K562 (cell line): ENCODE measurements around the gene OR5D13. TPM values are rescaled to one million over a fixed set of nuclear protein-coding genes. Genes with fewer than 3 reads are reported as not detected.

Experiments used
- ATAC-seq: fragments of 200-7000 bp; cut with Tn5 transposase; 3 replicates; pipeline ENCODE4 v1.9.1; 2020; ENCODE audit warnings: moderate library complexity
- BruUV-seq: library from RNA; stranded (reverse); fragments of 400-500 nt; replicated peaks from 2 replicates; lab custom pipeline; 2021; lab: Mats Ljungman, UMichigan
- CTCF ChIA-PET: fragments of 300-600 bp; formaldehyde crosslinking; extraction: SDS; loops from one replicate; lab custom pipeline; 2021; ENCODE audit warnings: low intra/inter-chr PET ratio; lab: Yijun Ruan, JAX
- POLR2A ChIA-PET: fragments of 300-600, 350-650 bp; sonication (Branson Sonifier 250); formaldehyde crosslinking; extraction: SDS; loops from one replicate; lab custom pipeline; 2021; ENCODE audit warnings: antibody characterized with exemption, inconsistent platforms; lab: Yijun Ruan, JAX
- DNase-seq, 4 experiments: peaks; one replicate each; pipeline versions ENCODE4 v3.0.0 to v3.0.0-alpha.2; 2011 to 2018; ENCODE audit warnings: low spot score in 3 of 4, mixed read lengths in 3 of 4; ENCODE audit errors: extremely low read depth in 1 of 4
- FAIRE-seq: peaks from 2 replicates; lab custom pipeline; 2011; peaks lifted over from hg19 to GRCh38; lab: Jason Lieb, UNC
- H2AFZ ChIP-seq: 2 replicates; pipeline ENCODE4 v1.6.0; 2011; ENCODE audit warnings: low read depth, low read length, control low read depth, inconsistent platforms
- H3K27ac ChIP-seq: fragments of 200-600 bp; 3 replicates; pipeline ENCODE4 v1.8.0; 2011; ENCODE audit warnings: low read depth, mild to moderate bottlenecking, control low read depth, inconsistent platforms, low read length, moderate library complexity, mixed read lengths; ENCODE audit errors: extremely low read depth
- H3K27me3 ChIP-seq, 2 experiments: fragments of 300-600 bp in 1 of 2; 2 replicates in 1 of 2; 3 replicates in 1 of 2; pipeline versions ENCODE4 v1.6.0 to v1.8.0; 2011; ENCODE audit warnings: inconsistent platforms in 2 of 2, low read length in 2 of 2, mild to moderate bottlenecking in 1 of 2, mixed read lengths in 1 of 2, moderate library complexity in 1 of 2; ENCODE audit not compliant: control insufficient read depth in 2 of 2, insufficient read depth in 2 of 2
- H3K36me3 ChIP-seq: fragments of 300-600 bp; 3 replicates; pipeline ENCODE4 v1.8.0; 2011; ENCODE audit warnings: mild to moderate bottlenecking, low read length, inconsistent platforms; ENCODE audit not compliant: control insufficient read depth, insufficient read depth
- H3K4me1 ChIP-seq, 2 experiments: fragments of 200-600 bp in 1 of 2; replicated peaks in 1 of 2; 2 replicates in 1 of 2; 3 replicates in 1 of 2; pipeline versions ENCODE4 v1.5.1 to v1.8.0; 2011; ENCODE audit warnings: inconsistent platforms in 2 of 2, low read length in 2 of 2, mild to moderate bottlenecking in 1 of 2, mixed read lengths in 1 of 2, moderate library complexity in 1 of 2; ENCODE audit not compliant: control insufficient read depth in 2 of 2, insufficient read depth in 2 of 2
- H3K4me2 ChIP-seq: 2 replicates; pipeline ENCODE4 v1.6.1; 2011; ENCODE audit warnings: low read length, control low read depth, inconsistent platforms, mixed read lengths; ENCODE audit not compliant: insufficient read depth
- H3K4me3 ChIP-seq: fragments of 200-600 bp; sonication (generic), shearing (Covaris generic); 2 replicates; pipeline ENCODE4 v1.5.1; 2016; ENCODE audit warnings: control low read depth, inconsistent platforms
- H3K79me2 ChIP-seq: fragments of 200-600 bp; 3 replicates; pipeline ENCODE4 v1.8.0; 2011; ENCODE audit warnings: low read length, inconsistent platforms; ENCODE audit not compliant: control insufficient read depth, insufficient read depth
- H3K9ac ChIP-seq, 2 experiments: 2 replicates each; pipeline versions ENCODE4 v1.6.0 to v1.6.1; 2011; ENCODE audit warnings: low read depth in 2 of 2, low read length in 2 of 2, control low read depth in 1 of 2, inconsistent platforms in 1 of 2, mild to moderate bottlenecking in 1 of 2, mixed read lengths in 1 of 2; ENCODE audit not compliant: insufficient read depth in 1 of 2
- H3K9me1 ChIP-seq: one replicate; pipeline ENCODE4 v1.6.0; 2011; ENCODE audit warnings: inconsistent platforms, mild to moderate bottlenecking, low read length, moderate library complexity; ENCODE audit not compliant: control insufficient read depth, insufficient read depth
- H3K9me3 ChIP-seq: replicated peaks from 2 replicates; pipeline ENCODE4 v1.5.1; 2011; ENCODE audit warnings: low read depth, low read length, inconsistent platforms; ENCODE audit not compliant: control insufficient read depth, insufficient read depth
- H4K20me1 ChIP-seq: replicated peaks from 2 replicates; pipeline ENCODE4 v1.6.1; 2011; ENCODE audit warnings: low read length, inconsistent platforms, mixed read lengths; ENCODE audit not compliant: control insufficient read depth, insufficient read depth
- DIDO1 ChIP-seq: fragments of 450-650 bp; IDR thresholded peaks from 2 replicates; pipeline ENCODE4 v1.6.1; 2016; ENCODE audit warnings: low read depth, missing biosample characterization, missing genetic modification characterization
- GATAD2A ChIP-seq: fragments of 450-650 bp; IDR thresholded peaks from 2 replicates; pipeline ENCODE4 v1.6.1; 2017
- MAFK ChIP-seq: IDR thresholded peaks from 2 replicates; pipeline ENCODE4 v1.6.1; 2011; ENCODE audit warnings: low read length, improper control_type of control experiment
- RB1 ChIP-seq: fragments of 450-650 bp; IDR thresholded peaks from 2 replicates; pipeline ENCODE4 v1.6.1; 2017; ENCODE audit warnings: low read depth, mild to moderate bottlenecking
- ZNF23 ChIP-seq: fragments of 250-450 bp; sonication (Bioruptor Pico); IDR thresholded peaks from 2 replicates; pipeline ENCODE4 v1.4.0; 2020; ENCODE audit warnings: mild to moderate bottlenecking
- WGBS: fragments of 100-300 bp; shearing (Covaris generic); methylation state at CpG from one replicate; pipeline ENCODE4 v1.1.6; 2016; ENCODE audit warnings: low coverage, mixed read lengths; ENCODE audit not compliant: insufficient coverage; ENCODE audit errors: missing lambda C conversion rate; 5-methylcytosine and 5-hydroxymethylcytosine counted together
- in situ Hi-C: fragments of 300-500 bp; cut with MboI; formaldehyde crosslinking; loops from 4 replicates; pipeline ENCODE4 v1.15.0; 2018; ENCODE audit warnings: inconsistent platforms, mixed read lengths
- intact Hi-C: fragments of 100-400 bp; cut with micrococcal nuclease; formaldehyde crosslinking; loops from 2 replicates; pipeline ENCODE4 v1.14.2; 2022
- polyA plus RNA-seq, 8 experiments: library from polyadenylated mRNA; depleted of rRNA in 4 of 8; stranded (reverse) in 5 of 8; unstranded in 3 of 8; fragments of >200 nt; fragmentation: Nextera tagmentation in 2 of 8; fragmentation: Illumina TruSeq in 1 of 8; extraction: Ambion mirVana in 2 of 8; extraction: Trizol in 1 of 8; gene quantifications; 2 replicates each; pipeline versions ENCODE4 v1.2.1 to v1.2.3, GENCODE V29; 2011 to 2014; ENCODE audit warnings: inconsistent platforms in 1 of 8, missing spikeins in 1 of 8
- total RNA-seq, 7 experiments: library from RNA; depleted of rRNA in 6 of 7; stranded (reverse); fragments of >200 nt in 6 of 7; fragmentation: Illumina TruSeq in 2 of 7; extraction: Trizol in 2 of 7; gene quantifications; 2 replicates each; pipeline versions ENCODE4 v1.2.1 to v1.2.3, GENCODE V29; 2011 to 2021; ENCODE audit warnings: low replicate concordance in 1 of 7
- TF ChIP-seq, protein P1 (sequence below): fragments of 250-450 bp; sonication (Bioruptor Pico); IDR thresholded peaks from 2 replicates; pipeline ENCODE4 v1.5.0; 2022; ENCODE audit warnings: mild to moderate bottlenecking
- TF ChIP-seq, protein P2 (sequence below), 2 experiments: fragments of 450-650 bp in 1 of 2; sonication (generic) in 1 of 2; formaldehyde crosslinking; conservative IDR thresholded peaks; 2 replicates each; pipeline versions ENCODE4 v1.4.0 to v1.8.1; 2020 to 2022; ENCODE audit warnings: mild to moderate bottlenecking in 1 of 2, missing genetic modification reagents in 1 of 2
- TF ChIP-seq, protein P3 (sequence below): fragments of 150-350 bp; conservative IDR thresholded peaks from 2 replicates; pipeline ENCODE4 v1.6.1; 2014; ENCODE audit warnings: low read length

The OR5D13 gene
- total and polyA plus RNA-seq, 9 of the 15 experiments (the other 6 are each of a cell fraction or from before 2014, with no cell fraction given), result not detected

DNA sequence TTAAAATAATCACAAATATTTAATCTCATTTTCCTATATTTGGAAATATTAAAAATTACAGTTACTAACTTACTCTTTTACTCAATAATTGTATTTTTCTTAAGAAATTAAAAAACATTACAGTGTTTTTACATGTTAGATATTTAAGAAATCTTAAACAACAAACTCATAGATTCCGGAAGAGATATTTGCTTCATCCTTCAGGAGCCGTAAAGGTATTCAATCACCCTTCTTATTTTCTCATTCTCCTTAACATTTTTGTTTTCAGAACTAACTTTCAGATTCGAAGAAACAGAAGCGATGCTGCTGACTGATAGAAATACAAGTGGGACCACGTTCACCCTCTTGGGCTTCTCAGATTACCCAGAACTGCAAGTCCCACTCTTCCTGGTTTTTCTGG lies 46.1 kb downstream of the OR5D13 start, which contains the start of gene OR5D18:
OR5D18 (plus strand) TSS at position 301 of the 400 bp plus-strand sequence; CDS start at position 301, 0 bp downstream.
- DNase-seq, result no peak
- no peaks in the 10 kb centered on the region for H3K27me3 ChIP-seq
- H3K27ac ChIP-seq, result no peak within 1 kb of the TSS
- H3K4me2 ChIP-seq, result no peak within 1 kb of the TSS
- H3K36me3 ChIP-seq, result no peaks in the 10 kb centered on the region
- no peaks in the 10 kb centered on the region for H3K4me1 ChIP-seq
- H3K4me3 ChIP-seq, result no peak within 1 kb of the TSS
- no peak for ATAC-seq
- 6% methylated on average over 5 of the region's 5 CpGs for WGBS
- TF ChIP-seq, protein P1, sequence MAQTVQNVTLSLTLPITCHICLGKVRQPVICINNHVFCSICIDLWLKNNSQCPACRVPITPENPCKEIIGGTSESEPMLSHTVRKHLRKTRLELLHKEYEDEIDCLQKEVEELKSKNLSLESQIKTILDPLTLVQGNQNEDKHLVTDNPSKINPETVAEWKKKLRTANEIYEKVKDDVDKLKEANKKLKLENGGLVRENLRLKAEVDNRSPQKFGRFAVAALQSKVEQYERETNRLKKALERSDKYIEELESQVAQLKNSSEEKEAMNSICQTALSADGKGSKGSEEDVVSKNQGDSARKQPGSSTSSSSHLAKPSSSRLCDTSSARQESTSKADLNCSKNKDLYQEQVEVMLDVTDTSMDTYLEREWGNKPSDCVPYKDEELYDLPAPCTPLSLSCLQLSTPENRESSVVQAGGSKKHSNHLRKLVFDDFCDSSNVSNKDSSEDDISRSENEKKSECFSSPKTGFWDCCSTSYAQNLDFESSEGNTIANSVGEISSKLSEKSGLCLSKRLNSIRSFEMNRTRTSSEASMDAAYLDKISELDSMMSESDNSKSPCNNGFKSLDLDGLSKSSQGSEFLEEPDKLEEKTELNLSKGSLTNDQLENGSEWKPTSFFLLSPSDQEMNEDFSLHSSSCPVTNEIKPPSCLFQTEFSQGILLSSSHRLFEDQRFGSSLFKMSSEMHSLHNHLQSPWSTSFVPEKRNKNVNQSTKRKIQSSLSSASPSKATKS, result no peak
- TF ChIP-seq RB1, result no peak
- TF ChIP-seq MAFK, result no peak
- no peak for TF ChIP-seq DIDO1 (tag)
- TF ChIP-seq ZNF23, result no peak
- TF ChIP-seq, protein P2, sequence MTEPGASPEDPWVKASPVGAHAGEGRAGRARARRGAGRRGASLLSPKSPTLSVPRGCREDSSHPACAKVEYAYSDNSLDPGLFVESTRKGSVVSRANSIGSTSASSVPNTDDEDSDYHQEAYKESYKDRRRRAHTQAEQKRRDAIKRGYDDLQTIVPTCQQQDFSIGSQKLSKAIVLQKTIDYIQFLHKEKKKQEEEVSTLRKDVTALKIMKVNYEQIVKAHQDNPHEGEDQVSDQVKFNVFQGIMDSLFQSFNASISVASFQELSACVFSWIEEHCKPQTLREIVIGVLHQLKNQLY (CRISPR knock-in tag; conservative IDR thresholded peaks at IDR 0.05), result no peak
- TF ChIP-seq GATAD2A, result no peak
- TF ChIP-seq, protein P3, sequence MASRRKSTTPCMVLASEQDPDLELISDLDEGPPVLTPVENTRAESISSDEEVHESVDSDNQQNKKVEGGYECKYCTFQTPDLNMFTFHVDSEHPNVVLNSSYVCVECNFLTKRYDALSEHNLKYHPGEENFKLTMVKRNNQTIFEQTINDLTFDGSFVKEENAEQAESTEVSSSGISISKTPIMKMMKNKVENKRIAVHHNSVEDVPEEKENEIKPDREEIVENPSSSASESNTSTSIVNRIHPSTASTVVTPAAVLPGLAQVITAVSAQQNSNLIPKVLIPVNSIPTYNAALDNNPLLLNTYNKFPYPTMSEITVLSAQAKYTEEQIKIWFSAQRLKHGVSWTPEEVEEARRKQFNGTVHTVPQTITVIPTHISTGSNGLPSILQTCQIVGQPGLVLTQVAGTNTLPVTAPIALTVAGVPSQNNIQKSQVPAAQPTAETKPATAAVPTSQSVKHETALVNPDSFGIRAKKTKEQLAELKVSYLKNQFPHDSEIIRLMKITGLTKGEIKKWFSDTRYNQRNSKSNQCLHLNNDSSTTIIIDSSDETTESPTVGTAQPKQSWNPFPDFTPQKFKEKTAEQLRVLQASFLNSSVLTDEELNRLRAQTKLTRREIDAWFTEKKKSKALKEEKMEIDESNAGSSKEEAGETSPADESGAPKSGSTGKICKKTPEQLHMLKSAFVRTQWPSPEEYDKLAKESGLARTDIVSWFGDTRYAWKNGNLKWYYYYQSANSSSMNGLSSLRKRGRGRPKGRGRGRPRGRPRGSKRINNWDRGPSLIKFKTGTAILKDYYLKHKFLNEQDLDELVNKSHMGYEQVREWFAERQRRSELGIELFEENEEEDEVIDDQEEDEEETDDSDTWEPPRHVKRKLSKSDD, result no peak
- no peaks in the 10 kb centered on the region for H4K20me1 ChIP-seq
- H3K9me3 ChIP-seq, result no peaks in the 10 kb centered on the region
- intact Hi-C loops, result no loop called here
- H3K9ac ChIP-seq, result no peak within 1 kb of the TSS
- POLR2A ChIA-PET, result no interaction called here
- H3K9me1 ChIP-seq, result no peaks in the 10 kb centered on the region
- CTCF ChIA-PET, result no interaction called here
- FAIRE-seq, result no peak
- H2AFZ ChIP-seq, result no peak within 1 kb of the TSS
- no TSS peak for BruUV-seq
- no peaks in the 10 kb centered on the region for H3K79me2 ChIP-seq
- in situ Hi-C loops, result no loop called here

Other genes with a start within 250 kb of the OR5D13 start
Only the 7 nearest of the 16 such genes appear.
- gene OR4C6, start 111.2 kb upstream of the OR5D13 start, total RNA-seq (2014; rRNA removed), result not detected in 2 replicates
- not detected in 2 replicates for gene OR4C6, start 111.2 kb upstream of the OR5D13 start, total RNA-seq (2014; rRNA removed; fragmentation: Illumina TruSeq; extraction: Trizol)
- not detected in 2 replicates for gene OR4C6, start 111.2 kb upstream of the OR5D13 start, total RNA-seq (2015; rRNA removed; fragmentation: Illumina TruSeq; extraction: Trizol)
- gene OR4C6, start 111.2 kb upstream of the OR5D13 start, total RNA-seq (2021), result not detected in 2 replicates
- gene OR4C6, start 111.2 kb upstream of the OR5D13 start, polyA plus RNA-seq (2011; rRNA removed), result not detected in 2 replicates
- not detected in 2 replicates for gene OR4C6, start 111.2 kb upstream of the OR5D13 start, polyA plus RNA-seq (2014; fragmentation: Illumina TruSeq; extraction: Trizol)
- not detected for gene OR4C6, start 111.2 kb upstream of the OR5D13 start, polyA plus RNA-seq (2014; fragmentation: Nextera tagmentation; extraction: Ambion mirVana)
- not detected in 2 replicates for gene OR4C6, start 111.2 kb upstream of the OR5D13 start, polyA plus RNA-seq (2014; rRNA removed)
- gene OR5D14, start 22.1 kb downstream of the OR5D13 start, total RNA-seq (2014; rRNA removed), result not detected in 2 replicates
- not detected in 2 replicates for gene OR5D14, start 22.1 kb downstream of the OR5D13 start, total RNA-seq (2014; rRNA removed; fragmentation: Illumina TruSeq; extraction: Trizol)
- gene OR5D14, start 22.1 kb downstream of the OR5D13 start, total RNA-seq (2015; rRNA removed; fragmentation: Illumina TruSeq; extraction: Trizol), result not detected in 2 replicates
- gene OR5D14, start 22.1 kb downstream of the OR5D13 start, total RNA-seq (2021), result not detected in 2 replicates
- not detected in 2 replicates for gene OR5D14, start 22.1 kb downstream of the OR5D13 start, polyA plus RNA-seq (2011; rRNA removed)
- not detected in 2 replicates for gene OR5D14, start 22.1 kb downstream of the OR5D13 start, polyA plus RNA-seq (2014; fragmentation: Illumina TruSeq; extraction: Trizol)
- gene OR5D14, start 22.1 kb downstream of the OR5D13 start, polyA plus RNA-seq (2014; fragmentation: Nextera tagmentation; extraction: Ambion mirVana), result not detected
- gene OR5D14, start 22.1 kb downstream of the OR5D13 start, polyA plus RNA-seq (2014; rRNA removed), result not detected in 2 replicates
- gene OR5L1, start 37.9 kb downstream of the OR5D13 start, total RNA-seq (2014; rRNA removed), result not detected in 2 replicates
- not detected in 2 replicates for gene OR5L1, start 37.9 kb downstream of the OR5D13 start, total RNA-seq (2014; rRNA removed; fragmentation: Illumina TruSeq; extraction: Trizol)
- gene OR5L1, start 37.9 kb downstream of the OR5D13 start, total RNA-seq (2015; rRNA removed; fragmentation: Illumina TruSeq; extraction: Trizol), result not detected in 2 replicates
- not detected in 2 replicates for gene OR5L1, start 37.9 kb downstream of the OR5D13 start, total RNA-seq (2021)
- not detected in 2 replicates for gene OR5L1, start 37.9 kb downstream of the OR5D13 start, polyA plus RNA-seq (2011; rRNA removed)
- gene OR5L1, start 37.9 kb downstream of the OR5D13 start, polyA plus RNA-seq (2014; fragmentation: Illumina TruSeq; extraction: Trizol), result not detected in 2 replicates
- not detected for gene OR5L1, start 37.9 kb downstream of the OR5D13 start, polyA plus RNA-seq (2014; fragmentation: Nextera tagmentation; extraction: Ambion mirVana)
- not detected in 2 replicates for gene OR5L1, start 37.9 kb downstream of the OR5D13 start, polyA plus RNA-seq (2014; rRNA removed)
- gene OR5D18, start 46.2 kb downstream of the OR5D13 start, total RNA-seq (2014; rRNA removed), result not detected in 2 replicates
- not detected in 2 replicates for gene OR5D18, start 46.2 kb downstream of the OR5D13 start, total RNA-seq (2014; rRNA removed; fragmentation: Illumina TruSeq; extraction: Trizol)
- gene OR5D18, start 46.2 kb downstream of the OR5D13 start, total RNA-seq (2015; rRNA removed; fragmentation: Illumina TruSeq; extraction: Trizol), result not detected in 2 replicates
- not detected in 2 replicates for gene OR5D18, start 46.2 kb downstream of the OR5D13 start, total RNA-seq (2021)
- gene OR5D18, start 46.2 kb downstream of the OR5D13 start, polyA plus RNA-seq (2011; rRNA removed), result not detected in 2 replicates
- gene OR5D18, start 46.2 kb downstream of the OR5D13 start, polyA plus RNA-seq (2014; fragmentation: Illumina TruSeq; extraction: Trizol), result not detected in 2 replicates
- not detected for gene OR5D18, start 46.2 kb downstream of the OR5D13 start, polyA plus RNA-seq (2014; fragmentation: Nextera tagmentation; extraction: Ambion mirVana)
- not detected in 2 replicates for gene OR5D18, start 46.2 kb downstream of the OR5D13 start, polyA plus RNA-seq (2014; rRNA removed)
- not detected in 2 replicates for gene OR5L2, start 53.8 kb downstream of the OR5D13 start, total RNA-seq (2014; rRNA removed)
- not detected in 2 replicates for gene OR5L2, start 53.8 kb downstream of the OR5D13 start, total RNA-seq (2014; rRNA removed; fragmentation: Illumina TruSeq; extraction: Trizol)
- not detected in 2 replicates for gene OR5L2, start 53.8 kb downstream of the OR5D13 start, total RNA-seq (2015; rRNA removed; fragmentation: Illumina TruSeq; extraction: Trizol)
- not detected in 2 replicates for gene OR5L2, start 53.8 kb downstream of the OR5D13 start, total RNA-seq (2021)
- gene OR5L2, start 53.8 kb downstream of the OR5D13 start, polyA plus RNA-seq (2011; rRNA removed), result not detected in 2 replicates
- not detected in 2 replicates for gene OR5L2, start 53.8 kb downstream of the OR5D13 start, polyA plus RNA-seq (2014; fragmentation: Illumina TruSeq; extraction: Trizol)
- gene OR5L2, start 53.8 kb downstream of the OR5D13 start, polyA plus RNA-seq (2014; fragmentation: Nextera tagmentation; extraction: Ambion mirVana), result not detected
- gene OR5L2, start 53.8 kb downstream of the OR5D13 start, polyA plus RNA-seq (2014; rRNA removed), result not detected in 2 replicates
- not detected in 2 replicates for gene OR5D16, start 65.3 kb downstream of the OR5D13 start, total RNA-seq (2014; rRNA removed)
- not detected in 2 replicates for gene OR5D16, start 65.3 kb downstream of the OR5D13 start, total RNA-seq (2014; rRNA removed; fragmentation: Illumina TruSeq; extraction: Trizol)
- not detected in 2 replicates for gene OR5D16, start 65.3 kb downstream of the OR5D13 start, total RNA-seq (2015; rRNA removed; fragmentation: Illumina TruSeq; extraction: Trizol)
- gene OR5D16, start 65.3 kb downstream of the OR5D13 start, total RNA-seq (2021), result not detected in 2 replicates
- gene OR5D16, start 65.3 kb downstream of the OR5D13 start, polyA plus RNA-seq (2011; rRNA removed), result not detected in 2 replicates
- not detected in 2 replicates for gene OR5D16, start 65.3 kb downstream of the OR5D13 start, polyA plus RNA-seq (2014; fragmentation: Illumina TruSeq; extraction: Trizol)
- not detected for gene OR5D16, start 65.3 kb downstream of the OR5D13 start, polyA plus RNA-seq (2014; fragmentation: Nextera tagmentation; extraction: Ambion mirVana)
- not detected in 2 replicates for gene OR5D16, start 65.3 kb downstream of the OR5D13 start, polyA plus RNA-seq (2014; rRNA removed)
- not detected in 2 replicates for gene TRIM51, start 109.9 kb downstream of the OR5D13 start, total RNA-seq (2014; rRNA removed)
- gene TRIM51, start 109.9 kb downstream of the OR5D13 start, total RNA-seq (2014; rRNA removed; fragmentation: Illumina TruSeq; extraction: Trizol), result not detected in 2 replicates
- not detected in 2 replicates for gene TRIM51, start 109.9 kb downstream of the OR5D13 start, total RNA-seq (2015; rRNA removed; fragmentation: Illumina TruSeq; extraction: Trizol)
- gene TRIM51, start 109.9 kb downstream of the OR5D13 start, total RNA-seq (2021), result not detected in 2 replicates
- gene TRIM51, start 109.9 kb downstream of the OR5D13 start, polyA plus RNA-seq (2011; rRNA removed), result not detected in 2 replicates
- gene TRIM51, start 109.9 kb downstream of the OR5D13 start, polyA plus RNA-seq (2014; fragmentation: Illumina TruSeq; extraction: Trizol), result not detected in 2 replicates
- gene TRIM51, start 109.9 kb downstream of the OR5D13 start, polyA plus RNA-seq (2014; fragmentation: Nextera tagmentation; extraction: Ambion mirVana), result not detected
- gene TRIM51, start 109.9 kb downstream of the OR5D13 start, polyA plus RNA-seq (2014; rRNA removed), result not detected in 2 replicates